Right forelimb (tissue), 1 donor: ENCODE data around the gene LACC1.

Experiments used
- DNase-seq: peaks from one replicate; pipeline ENCODE4 v3.0.0-alpha.2; 2018

LACC1 gene

GRCh38 chr13:43894438-43894837 is 14.7 kb downstream of the LACC1 start:
- no peak for DNase-seq

DNA sequence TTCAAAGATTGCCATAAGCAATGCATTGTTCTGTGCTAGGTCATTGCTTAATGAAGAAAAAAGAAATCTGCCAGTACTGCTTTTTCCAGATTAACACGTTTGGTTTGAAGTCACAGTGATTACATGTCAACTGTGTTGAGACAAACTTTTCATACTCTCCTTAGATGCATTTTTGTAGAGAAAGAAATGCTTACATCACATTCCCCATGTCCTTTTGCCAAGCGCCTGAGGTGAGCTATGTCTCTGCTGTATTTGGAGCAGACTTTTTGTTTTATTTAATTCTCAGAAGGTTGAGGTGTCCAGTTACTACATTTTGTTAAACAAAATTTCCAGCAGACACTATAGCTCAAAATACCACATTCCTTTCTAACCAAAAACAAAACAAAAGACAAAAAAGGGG is 16.2 kb downstream of the LACC1 start:
- DNase-seq = no peak

GRCh38 chr13:43905435-43906031 is 25.8 kb downstream of the LACC1 start:
- no peak for DNase-seq

DNA sequence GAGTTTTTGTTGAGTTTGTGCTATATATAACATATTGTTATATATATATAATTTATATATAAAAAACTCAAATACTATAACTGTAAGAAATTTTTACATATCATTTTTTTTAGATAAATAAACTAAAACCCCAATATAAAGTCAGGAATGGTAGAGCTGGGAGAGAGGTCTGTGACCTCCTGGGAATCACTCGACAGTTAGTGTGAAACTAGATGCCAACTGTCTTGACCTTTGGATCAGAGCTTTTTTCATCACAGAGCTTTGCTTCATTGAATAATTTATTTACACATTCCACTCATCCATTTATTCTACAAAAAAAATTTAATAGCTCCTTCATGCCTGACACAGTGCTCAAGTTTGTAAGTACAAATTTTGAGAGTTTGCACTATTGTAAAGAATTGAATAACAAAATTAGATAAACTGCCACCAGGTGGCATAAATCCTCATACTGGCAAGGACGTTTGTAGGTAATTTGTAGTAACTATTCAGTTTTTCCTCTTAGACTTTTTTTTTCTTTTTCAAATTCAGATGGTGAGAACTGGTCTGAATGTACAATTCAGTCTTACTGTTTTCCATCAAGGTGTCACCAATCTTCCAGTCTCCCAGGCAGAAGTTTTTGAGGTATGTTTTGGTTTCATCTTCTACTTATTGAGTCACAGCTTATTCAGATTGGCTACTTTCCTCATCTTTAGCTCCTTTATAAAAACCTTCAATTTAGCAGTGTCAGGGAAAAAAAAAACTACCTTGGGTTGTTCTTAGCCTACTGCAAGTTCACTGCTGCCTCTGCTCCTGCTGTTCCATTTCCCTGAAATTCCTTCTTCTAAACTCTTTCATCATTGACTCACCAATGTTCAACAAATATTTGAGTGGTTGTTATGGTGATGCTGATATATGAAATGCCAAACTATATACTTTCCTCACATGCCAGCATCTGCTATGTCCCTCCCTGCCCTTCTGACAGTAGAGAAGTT is 28.7 kb downstream of the LACC1 start:
- no peak for DNase-seq

GRCh38 chr13:43910856-43911255 is 31.2 kb downstream of the LACC1 start:
- DNase-seq = no peak

DNA sequence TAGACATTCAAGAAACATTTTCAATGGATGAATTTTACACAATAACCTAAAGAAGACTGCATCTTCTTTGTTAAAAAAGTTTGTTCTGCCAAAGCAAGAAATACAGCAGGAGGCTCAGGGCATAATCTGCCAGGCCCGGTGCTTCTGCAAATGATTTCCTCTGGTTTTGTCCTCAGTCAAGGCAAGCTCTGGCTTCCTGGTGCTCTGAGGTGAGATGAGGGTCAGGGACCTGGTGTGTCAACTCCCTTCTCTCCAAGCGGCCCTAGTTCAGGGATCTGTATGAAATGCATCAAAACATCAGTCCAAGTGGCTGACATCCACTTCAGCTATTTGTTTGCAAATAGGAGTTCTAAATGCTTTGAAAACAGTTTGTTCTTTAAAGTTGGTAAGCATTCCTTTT is 31.6 kb downstream of the LACC1 start:
- DNase-seq = no peak

GRCh38 chr13:43911871-43912270 is 32.2 kb downstream of the LACC1 start:
- no peak for DNase-seq

DNA sequence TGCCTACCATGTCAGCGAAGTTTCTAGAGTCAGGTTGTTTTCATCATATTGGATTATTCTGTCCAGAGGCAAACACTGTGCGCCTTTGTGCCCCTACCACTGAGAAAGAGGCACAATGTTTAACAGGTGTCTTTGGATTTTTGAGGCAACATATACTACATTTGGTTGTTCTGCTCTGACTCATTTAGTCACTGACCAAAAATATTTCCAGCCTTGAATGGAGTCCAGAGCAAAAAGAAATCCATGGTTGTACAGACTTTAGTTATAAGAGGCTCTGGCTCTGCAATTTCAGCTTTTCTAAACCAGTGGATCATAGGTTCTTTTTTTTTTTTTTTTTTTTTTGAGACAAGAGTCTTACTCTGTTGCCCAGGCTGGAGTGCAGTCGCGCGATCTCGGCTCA is 35.7 kb downstream of the LACC1 start:
- no peak for DNase-seq

DNA sequence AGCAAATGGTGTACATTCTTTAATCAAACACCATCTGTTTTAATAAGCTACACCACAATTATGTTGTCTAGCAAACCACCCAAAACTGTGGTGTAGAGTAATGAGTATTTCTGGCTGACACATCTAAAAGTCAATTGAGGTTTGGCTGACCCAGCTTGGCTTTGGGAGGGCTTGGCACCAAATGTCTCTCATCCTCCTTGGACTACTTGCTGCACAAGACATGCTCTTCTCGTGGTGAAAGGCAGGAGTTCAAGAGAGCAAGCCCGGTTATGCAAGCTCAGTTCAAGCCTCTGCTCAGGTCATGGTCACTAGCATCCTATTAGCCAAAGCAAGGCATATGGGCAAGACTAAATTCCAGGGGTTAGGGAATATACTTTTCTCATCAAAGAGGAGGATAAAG is 37.1 kb downstream of the LACC1 start:
- DNase-seq = no peak

GRCh38 chr13:43918636-43919035 is 38.9 kb downstream of the LACC1 start:
- no peak for DNase-seq

DNA sequence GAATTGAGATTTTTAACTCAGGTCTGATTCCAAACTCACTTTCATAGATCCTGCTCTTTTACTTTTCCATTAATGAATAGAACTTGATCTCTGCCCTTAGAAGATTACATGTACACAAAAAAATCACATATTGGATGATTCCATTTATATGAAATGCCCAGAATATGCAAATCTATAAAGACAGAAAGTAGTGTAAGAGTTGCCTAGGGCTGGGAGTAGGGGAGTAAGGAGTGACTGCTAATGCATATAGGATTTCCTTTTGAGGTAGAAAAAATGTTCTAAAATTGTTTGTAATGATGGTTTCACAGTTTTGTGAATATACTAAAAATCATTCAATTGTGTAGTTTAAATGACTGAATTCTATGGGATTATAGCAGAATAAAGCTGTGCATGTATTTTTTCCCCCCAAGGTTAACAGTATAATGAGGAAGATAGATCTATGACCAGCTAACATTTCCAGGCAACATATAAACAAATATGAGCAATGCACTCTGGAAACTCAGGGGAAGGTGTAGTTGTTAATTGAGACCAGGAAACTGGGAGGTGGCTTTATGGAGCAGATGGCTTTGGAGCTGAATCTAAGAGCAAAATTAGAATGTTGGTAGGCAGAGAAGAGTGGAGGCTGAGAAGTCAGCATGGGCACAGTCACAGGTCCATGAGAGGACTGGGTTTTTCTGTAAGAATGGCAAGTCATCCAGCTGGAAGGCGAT is 41.4 kb downstream of the LACC1 start:
- DNase-seq = no peak

DNA sequence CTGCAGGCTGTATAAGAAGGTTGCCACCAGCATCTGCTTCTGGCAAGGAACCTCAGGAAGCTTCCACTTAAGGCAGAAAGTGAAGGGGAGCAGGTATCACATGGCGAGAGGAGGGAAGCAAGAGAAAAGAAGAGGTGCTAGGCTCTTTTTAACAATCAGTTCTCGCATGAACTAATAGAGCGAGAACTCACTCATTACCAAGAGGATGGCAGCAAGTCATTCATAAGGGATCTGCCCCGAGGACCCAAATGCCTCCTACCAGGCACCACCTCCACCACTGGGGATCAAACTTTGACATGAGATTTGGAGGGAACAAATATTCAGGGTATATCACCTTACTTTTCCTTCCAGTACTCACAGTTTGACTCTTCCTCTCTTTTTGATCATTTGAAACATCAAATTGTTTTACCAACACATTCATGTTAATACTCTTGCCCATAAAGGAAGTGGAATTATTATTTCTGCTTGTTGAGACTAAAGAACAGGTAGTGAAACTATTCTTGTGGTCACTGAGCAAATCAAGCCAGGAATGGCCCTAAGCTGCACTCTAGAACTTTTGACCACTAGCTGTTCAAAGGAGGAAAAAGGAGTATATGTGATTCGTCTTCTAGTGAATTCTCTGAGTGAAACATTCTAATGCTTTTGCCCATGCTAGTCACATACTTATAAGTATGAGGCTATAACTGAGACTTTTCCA is 45.0 kb downstream of the LACC1 start:
- no peak for DNase-seq

- DNase-seq = no peak
These were observed 50.2 kb downstream of the LACC1 start for GRCh38 chr13:43929947-43930346.

DNA sequence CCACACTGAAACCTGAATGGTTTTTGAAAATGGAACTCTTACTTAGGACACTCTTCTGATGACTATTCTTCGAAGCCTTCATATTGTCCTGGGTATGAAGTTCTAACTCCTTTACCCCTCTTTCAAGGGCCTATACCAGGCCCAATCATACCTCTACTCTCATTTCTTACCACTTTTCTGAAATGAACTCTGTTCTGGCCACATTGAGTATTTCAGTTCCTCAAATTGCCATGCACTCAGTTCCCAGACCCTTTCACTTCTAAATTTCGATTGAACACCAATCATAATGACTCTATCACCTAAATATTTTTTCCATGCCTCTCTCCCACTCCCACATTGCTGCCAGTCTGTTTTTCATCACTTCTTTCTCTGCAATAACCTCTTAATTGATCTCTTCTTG is 53.7 kb downstream of the LACC1 start:
- DNase-seq = no peak

- DNase-seq = no peak
These were observed 54.6 kb downstream of the LACC1 start for GRCh38 chr13:43934273-43934672.

DNA sequence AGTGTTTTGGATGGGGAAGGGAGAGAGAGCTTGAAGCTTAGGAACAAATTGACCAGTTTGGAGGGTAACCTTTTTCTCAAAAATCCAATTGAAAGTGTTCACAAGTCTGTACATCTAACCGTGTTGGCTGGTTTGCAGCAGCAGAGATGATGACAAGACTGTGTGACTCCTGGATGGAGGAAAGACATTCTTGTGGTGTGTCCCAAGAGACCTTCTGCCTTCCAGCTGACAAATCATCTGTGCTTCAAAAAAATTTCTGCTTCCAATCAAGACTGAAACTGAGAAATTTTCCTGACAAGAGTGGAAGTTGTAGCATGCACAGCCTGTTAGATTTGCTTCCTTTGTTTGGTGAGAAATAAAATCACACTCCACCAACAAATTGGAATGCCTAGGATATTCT is 56.2 kb downstream of the LACC1 start:
- peak; percentile 48 for DNase-seq

DNA sequence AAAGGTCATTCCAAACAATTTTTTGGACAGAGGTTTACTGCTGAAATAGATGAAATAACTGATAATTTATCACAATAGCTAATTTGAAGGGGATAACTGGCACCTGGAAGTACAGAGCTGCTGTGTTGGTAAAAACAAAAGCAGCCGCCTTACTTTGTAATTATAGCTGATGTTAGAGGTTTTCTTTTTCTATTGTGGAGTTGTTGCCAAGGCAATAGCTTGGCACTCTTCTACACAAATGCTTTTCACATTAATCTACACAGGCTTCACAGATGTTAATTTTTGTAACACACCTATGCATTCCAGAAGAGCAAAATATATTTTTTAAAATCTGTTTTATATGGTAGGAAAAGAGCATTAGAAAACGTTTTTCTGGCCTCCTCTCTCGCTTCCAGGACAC is 56.9 kb downstream of the LACC1 start:
- DNase-seq = no peak

DNA sequence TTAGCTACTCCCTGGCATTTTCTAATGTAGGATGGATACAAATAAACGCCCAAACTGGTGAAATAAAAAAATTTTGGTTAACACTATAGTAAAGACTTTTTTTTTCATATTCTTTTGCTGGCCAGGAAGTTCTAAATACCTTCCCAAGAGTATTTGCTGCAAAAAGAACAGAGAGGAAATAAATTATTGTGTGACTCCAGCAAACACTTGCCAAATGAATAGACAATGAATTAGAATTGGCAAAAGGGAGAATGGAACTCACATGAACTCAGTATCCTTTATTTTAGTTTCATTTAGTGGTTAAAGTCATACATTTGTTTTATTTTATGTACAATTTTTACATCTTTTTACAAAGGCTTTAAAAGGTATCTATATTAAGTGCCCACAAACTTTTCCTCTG is 58.1 kb downstream of the LACC1 start:
- DNase-seq = no peak

- no peak for DNase-seq
These were observed 58.7 kb downstream of the LACC1 start for GRCh38 chr13:43938449-43938848.

- peak; percentile 49 for DNase-seq
These were observed 59.4 kb downstream of the LACC1 start for GRCh38 chr13:43939086-43939485.

- no peak for DNase-seq
These were observed 62.6 kb downstream of the LACC1 start for GRCh38 chr13:43942286-43942685.
